SK-N-SH treated with all-trans-retinoic acid at 6 μM for 48 hours (cell line): Measurements from ENCODE around the gene ZNF789.
A peak's percentile ranks its signal among the peaks of the same experiment; 100 is the strongest.

Experiments
- ATAC-seq: fragments of 200-7000 bp; cut with Tn5 transposase; 3 replicates; pipeline ENCODE4 v1.9.1; 2020; ENCODE audit warnings: mild to moderate bottlenecking, moderate library complexity
- ARNTL ChIP-seq: fragments of 450-650 bp; formaldehyde crosslinking; IDR thresholded peaks from 2 replicates; pipeline ENCODE4 v1.5.0; 2020; ENCODE audit warnings: low read depth, mild to moderate bottlenecking, moderate library complexity, borderline replicate concordance
- BACH2 ChIP-seq: fragments of 250-450 bp; sonication (Bioruptor Pico); IDR thresholded peaks from 2 replicates; pipeline ENCODE4 v1.9.0; 2021; ENCODE audit warnings: mild to moderate bottlenecking, borderline replicate concordance
- CSDC2 ChIP-seq: fragments of 250-450 bp; sonication (Bioruptor Pico); IDR thresholded peaks from 2 replicates; pipeline ENCODE4 v1.5.0; 2020; ENCODE audit warnings: mild to moderate bottlenecking, moderate library complexity
- ESRRG ChIP-seq: fragments of 250-450 bp; sonication (Bioruptor Pico); IDR thresholded peaks from 2 replicates; pipeline ENCODE4 v1.6.1; 2021; ENCODE audit warnings: mild to moderate bottlenecking
- GLIS3 ChIP-seq: fragments of 250-450 bp; sonication (Bioruptor Pico); IDR thresholded peaks from 2 replicates; pipeline ENCODE4 v1.5.0; 2020; ENCODE audit warnings: mild to moderate bottlenecking, moderate library complexity
- ISL1 ChIP-seq: fragments of 250-450 bp; sonication (Bioruptor Pico); IDR thresholded peaks from 2 replicates; pipeline ENCODE4 v2.1.2; 2022; ENCODE audit warnings: mild to moderate bottlenecking, moderate library complexity
- OSR1 ChIP-seq: fragments of 250-450 bp; sonication (Bioruptor Pico); IDR thresholded peaks from 2 replicates; pipeline ENCODE4 v1.8.0; 2022; ENCODE audit warnings: moderate library complexity, mild to moderate bottlenecking, inconsistent platforms
- PPARA ChIP-seq: fragments of 250-450 bp; sonication (Bioruptor Pico); IDR thresholded peaks from 2 replicates; pipeline ENCODE4 v1.5.0; 2020; ENCODE audit warnings: mild to moderate bottlenecking, borderline replicate concordance
- RARB ChIP-seq: fragments of 250-450 bp; sonication (Bioruptor Pico); IDR thresholded peaks from 2 replicates; pipeline ENCODE4 v1.8.0; 2021; ENCODE audit warnings: mild to moderate bottlenecking, moderate library complexity
- SNAI2 ChIP-seq: fragments of 250-450 bp; sonication (Bioruptor Pico); IDR thresholded peaks from 2 replicates; pipeline ENCODE4 v1.5.0; 2020; ENCODE audit warnings: mild to moderate bottlenecking, moderate library complexity
- TCF4 ChIP-seq: fragments of 250-450 bp; sonication (Bioruptor Pico); IDR thresholded peaks from 2 replicates; pipeline ENCODE4 v1.8.0; 2021; ENCODE audit warnings: mild to moderate bottlenecking, moderate library complexity, borderline replicate concordance
- TOX ChIP-seq: fragments of 250-450 bp; sonication (Bioruptor Pico); IDR thresholded peaks from 2 replicates; pipeline ENCODE4 v1.8.0; 2021; ENCODE audit warnings: mild to moderate bottlenecking, moderate library complexity, borderline replicate concordance
- ZC3H10 ChIP-seq: fragments of 250-450 bp; sonication (Bioruptor Pico); IDR thresholded peaks from 2 replicates; pipeline ENCODE4 v1.5.1; 2021; ENCODE audit warnings: mild to moderate bottlenecking, moderate library complexity
- ZFP3 ChIP-seq: fragments of 250-450 bp; sonication (Bioruptor Pico); IDR thresholded peaks from 2 replicates; pipeline ENCODE4 v1.5.0; 2020; ENCODE audit warnings: mild to moderate bottlenecking, moderate library complexity
- ZFP30 ChIP-seq: fragments of 450-650 bp; formaldehyde crosslinking; IDR thresholded peaks from 2 replicates; pipeline ENCODE4 v1.5.0; 2022; ENCODE audit warnings: mild to moderate bottlenecking, moderate library complexity
- ZNF70 ChIP-seq: fragments of 450-650 bp; formaldehyde crosslinking; IDR thresholded peaks from 2 replicates; pipeline ENCODE4 v1.5.0; 2020; ENCODE audit warnings: mild to moderate bottlenecking, moderate library complexity
- ZNF8 ChIP-seq: fragments of 450-650 bp; formaldehyde crosslinking; IDR thresholded peaks from 2 replicates; pipeline ENCODE4 v1.5.0; 2020; ENCODE audit warnings: mild to moderate bottlenecking, moderate library complexity
- TF ChIP-seq, protein P1 (sequence below): fragments of 250-450 bp; sonication (Bioruptor Pico); IDR thresholded peaks from 2 replicates; pipeline ENCODE4 v1.8.0; 2020; ENCODE audit warnings: mild to moderate bottlenecking, moderate library complexity, borderline replicate concordance
- TF ChIP-seq, protein P2 (sequence below): fragments of 250-450 bp; sonication (Bioruptor Pico); IDR thresholded peaks from 2 replicates; pipeline ENCODE4 v1.5.0; 2020; ENCODE audit warnings: mild to moderate bottlenecking, moderate library complexity
- TF ChIP-seq, protein P3 (sequence below): fragments of 250-450 bp; sonication (Bioruptor Pico); IDR thresholded peaks from 2 replicates; pipeline ENCODE4 v1.5.1; 2021; ENCODE audit warnings: mild to moderate bottlenecking, moderate library complexity
- TF ChIP-seq, protein P4 (sequence below): fragments of 250-450 bp; sonication (Bioruptor Pico); IDR thresholded peaks from 2 replicates; pipeline ENCODE4 v1.5.1; 2020; ENCODE audit warnings: low read depth, mild to moderate bottlenecking, moderate library complexity

ZNF789 gene

DNA sequence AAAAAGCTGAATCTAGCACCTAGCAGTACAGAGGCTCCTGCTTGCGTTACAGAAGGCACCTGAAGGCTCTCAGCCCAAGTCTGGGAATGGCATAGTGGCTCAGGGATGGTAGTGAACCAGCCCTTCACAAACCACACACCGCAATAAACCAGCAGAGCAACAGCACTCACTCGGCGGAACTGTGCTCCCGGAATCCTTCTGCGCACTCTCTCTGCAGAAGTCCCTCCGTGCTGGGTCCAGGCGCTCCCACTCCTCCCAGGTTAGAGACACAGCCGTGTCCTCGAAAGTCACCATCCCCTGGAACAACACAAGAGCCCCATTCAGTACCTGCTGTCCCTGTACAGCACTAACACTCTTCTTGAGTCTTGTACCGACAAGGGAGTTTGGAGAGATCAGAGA is 25.9 kb downstream of the ZNF789 start:
- TF ChIP-seq BACH2 (CRISPR knock-in tag) (no peak), GLIS3 (CRISPR knock-in tag) (no peak), TOX (no peak), ZC3H10 (no peak), PPARA (CRISPR knock-in tag) (no peak), TCF4 (CRISPR knock-in tag) (no peak), OSR1 (CRISPR knock-in tag) (no peak), ARNTL (CRISPR knock-in tag) (no peak), ZNF70 (CRISPR knock-in tag) (no peak), RARB (CRISPR knock-in tag) (no peak), SNAI2 (CRISPR knock-in tag) (no peak), CSDC2 (CRISPR knock-in tag) (no peak), ZFP30 (no peak), ISL1 (CRISPR knock-in tag) (no peak), ZFP3 (no peak), ZNF8 (CRISPR knock-in tag) (no peak)
- TF ChIP-seq, protein P1, sequence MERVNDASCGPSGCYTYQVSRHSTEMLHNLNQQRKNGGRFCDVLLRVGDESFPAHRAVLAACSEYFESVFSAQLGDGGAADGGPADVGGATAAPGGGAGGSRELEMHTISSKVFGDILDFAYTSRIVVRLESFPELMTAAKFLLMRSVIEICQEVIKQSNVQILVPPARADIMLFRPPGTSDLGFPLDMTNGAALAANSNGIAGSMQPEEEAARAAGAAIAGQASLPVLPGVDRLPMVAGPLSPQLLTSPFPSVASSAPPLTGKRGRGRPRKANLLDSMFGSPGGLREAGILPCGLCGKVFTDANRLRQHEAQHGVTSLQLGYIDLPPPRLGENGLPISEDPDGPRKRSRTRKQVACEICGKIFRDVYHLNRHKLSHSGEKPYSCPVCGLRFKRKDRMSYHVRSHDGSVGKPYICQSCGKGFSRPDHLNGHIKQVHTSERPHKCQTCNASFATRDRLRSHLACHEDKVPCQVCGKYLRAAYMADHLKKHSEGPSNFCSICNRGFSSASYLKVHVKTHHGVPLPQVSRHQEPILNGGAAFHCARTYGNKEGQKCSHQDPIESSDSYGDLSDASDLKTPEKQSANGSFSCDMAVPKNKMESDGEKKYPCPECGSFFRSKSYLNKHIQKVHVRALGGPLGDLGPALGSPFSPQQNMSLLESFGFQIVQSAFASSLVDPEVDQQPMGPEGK, result no peak
- TF ChIP-seq, protein P2, sequence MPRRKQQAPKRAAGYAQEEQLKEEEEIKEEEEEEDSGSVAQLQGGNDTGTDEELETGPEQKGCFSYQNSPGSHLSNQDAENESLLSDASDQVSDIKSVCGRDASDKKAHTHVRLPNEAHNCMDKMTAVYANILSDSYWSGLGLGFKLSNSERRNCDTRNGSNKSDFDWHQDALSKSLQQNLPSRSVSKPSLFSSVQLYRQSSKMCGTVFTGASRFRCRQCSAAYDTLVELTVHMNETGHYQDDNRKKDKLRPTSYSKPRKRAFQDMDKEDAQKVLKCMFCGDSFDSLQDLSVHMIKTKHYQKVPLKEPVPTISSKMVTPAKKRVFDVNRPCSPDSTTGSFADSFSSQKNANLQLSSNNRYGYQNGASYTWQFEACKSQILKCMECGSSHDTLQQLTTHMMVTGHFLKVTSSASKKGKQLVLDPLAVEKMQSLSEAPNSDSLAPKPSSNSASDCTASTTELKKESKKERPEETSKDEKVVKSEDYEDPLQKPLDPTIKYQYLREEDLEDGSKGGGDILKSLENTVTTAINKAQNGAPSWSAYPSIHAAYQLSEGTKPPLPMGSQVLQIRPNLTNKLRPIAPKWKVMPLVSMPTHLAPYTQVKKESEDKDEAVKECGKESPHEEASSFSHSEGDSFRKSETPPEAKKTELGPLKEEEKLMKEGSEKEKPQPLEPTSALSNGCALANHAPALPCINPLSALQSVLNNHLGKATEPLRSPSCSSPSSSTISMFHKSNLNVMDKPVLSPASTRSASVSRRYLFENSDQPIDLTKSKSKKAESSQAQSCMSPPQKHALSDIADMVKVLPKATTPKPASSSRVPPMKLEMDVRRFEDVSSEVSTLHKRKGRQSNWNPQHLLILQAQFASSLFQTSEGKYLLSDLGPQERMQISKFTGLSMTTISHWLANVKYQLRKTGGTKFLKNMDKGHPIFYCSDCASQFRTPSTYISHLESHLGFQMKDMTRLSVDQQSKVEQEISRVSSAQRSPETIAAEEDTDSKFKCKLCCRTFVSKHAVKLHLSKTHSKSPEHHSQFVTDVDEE (CRISPR knock-in tag), result no peak
- TF ChIP-seq, protein P3, sequence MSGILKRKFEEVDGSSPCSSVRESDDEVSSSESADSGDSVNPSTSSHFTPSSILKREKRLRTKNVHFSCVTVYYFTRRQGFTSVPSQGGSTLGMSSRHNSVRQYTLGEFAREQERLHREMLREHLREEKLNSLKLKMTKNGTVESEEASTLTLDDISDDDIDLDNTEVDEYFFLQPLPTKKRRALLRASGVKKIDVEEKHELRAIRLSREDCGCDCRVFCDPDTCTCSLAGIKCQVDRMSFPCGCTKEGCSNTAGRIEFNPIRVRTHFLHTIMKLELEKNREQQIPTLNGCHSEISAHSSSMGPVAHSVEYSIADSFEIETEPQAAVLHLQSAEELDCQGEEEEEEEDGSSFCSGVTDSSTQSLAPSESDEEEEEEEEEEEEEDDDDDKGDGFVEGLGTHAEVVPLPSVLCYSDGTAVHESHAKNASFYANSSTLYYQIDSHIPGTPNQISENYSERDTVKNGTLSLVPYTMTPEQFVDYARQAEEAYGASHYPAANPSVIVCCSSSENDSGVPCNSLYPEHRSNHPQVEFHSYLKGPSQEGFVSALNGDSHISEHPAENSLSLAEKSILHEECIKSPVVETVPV, result no peak
- TF ChIP-seq, protein P4, sequence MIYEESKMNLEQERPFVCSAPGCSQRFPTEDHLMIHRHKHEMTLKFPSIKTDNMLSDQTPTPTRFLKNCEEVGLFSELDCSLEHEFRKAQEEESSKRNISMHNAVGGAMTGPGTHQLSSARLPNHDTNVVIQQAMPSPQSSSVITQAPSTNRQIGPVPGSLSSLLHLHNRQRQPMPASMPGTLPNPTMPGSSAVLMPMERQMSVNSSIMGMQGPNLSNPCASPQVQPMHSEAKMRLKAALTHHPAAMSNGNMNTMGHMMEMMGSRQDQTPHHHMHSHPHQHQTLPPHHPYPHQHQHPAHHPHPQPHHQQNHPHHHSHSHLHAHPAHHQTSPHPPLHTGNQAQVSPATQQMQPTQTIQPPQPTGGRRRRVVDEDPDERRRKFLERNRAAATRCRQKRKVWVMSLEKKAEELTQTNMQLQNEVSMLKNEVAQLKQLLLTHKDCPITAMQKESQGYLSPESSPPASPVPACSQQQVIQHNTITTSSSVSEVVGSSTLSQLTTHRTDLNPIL, result no peak
- TF ChIP-seq, all 23 proteins: peak for 0
- no peak; the same call in 2 of the 3 replicates for ATAC-seq

DNA sequence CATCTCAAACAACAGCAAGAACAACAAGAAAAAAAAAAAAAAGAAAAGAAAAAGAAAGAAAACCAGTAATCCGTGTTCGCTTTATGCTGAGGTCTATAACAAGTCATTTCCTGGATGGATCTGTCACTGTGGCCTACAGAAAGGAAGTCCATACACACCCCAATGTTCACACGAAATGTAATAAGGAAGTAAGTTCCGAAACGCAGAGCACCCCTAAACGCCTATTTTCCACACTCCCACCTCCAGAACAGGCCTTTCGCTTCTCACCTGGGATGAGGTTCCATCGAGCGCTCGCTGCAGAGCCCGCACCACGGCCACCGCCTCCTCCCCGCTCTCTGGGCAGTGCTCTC is 26.7 kb downstream of the ZNF789 start:
- peak; percentile 29 for ATAC-seq
- TF ChIP-seq ZFP3, result no peak
- TF ChIP-seq ISL1 (CRISPR knock-in tag), result no peak
- TF ChIP-seq, protein P2 (CRISPR knock-in tag), result no peak
- TF ChIP-seq TCF4 (CRISPR knock-in tag), result no peak
- TF ChIP-seq ZNF8 (CRISPR knock-in tag), result no peak
- no peak for TF ChIP-seq ESRRG (CRISPR knock-in tag)
